Measurements from ENCODE around the gene ZXDC.

DNA sequence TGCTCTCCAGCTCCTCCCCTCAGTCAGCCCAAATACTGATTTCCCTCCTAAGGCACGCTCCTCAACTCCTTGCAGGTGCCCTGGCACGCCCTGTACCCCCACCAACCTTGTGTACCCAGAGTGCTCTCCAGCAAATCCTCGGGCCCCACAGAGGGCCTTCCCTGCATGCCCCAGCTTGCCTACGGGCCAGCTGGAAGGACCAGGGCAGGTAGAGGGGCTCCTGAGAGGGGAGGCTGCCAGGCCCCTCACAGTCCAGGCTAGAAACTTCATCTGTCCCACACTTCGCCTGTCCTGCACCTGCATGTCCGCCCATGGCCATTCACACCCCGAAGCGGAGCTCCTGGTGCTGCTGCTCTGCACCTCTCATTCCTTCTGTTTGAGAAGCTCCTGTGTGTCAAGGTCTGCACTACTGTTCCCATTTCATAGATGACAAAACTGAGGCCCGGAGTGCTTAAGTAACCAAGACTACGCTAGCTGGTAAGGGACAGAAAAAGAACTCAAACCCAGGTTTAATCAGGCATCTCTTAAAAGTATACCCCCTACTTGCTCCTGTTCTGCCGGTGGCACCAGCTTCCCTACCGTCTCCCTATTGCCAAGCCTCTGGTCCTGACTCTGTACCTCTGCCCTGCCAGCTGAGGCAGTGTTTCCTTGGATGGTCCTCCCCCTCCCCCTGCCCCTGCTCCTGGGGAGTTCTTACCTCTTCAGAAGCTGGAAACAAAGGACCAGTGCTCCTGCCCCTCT, 35.6 kb downstream of the ZXDC start:
- TF ChIP-seq, protein P1, sequence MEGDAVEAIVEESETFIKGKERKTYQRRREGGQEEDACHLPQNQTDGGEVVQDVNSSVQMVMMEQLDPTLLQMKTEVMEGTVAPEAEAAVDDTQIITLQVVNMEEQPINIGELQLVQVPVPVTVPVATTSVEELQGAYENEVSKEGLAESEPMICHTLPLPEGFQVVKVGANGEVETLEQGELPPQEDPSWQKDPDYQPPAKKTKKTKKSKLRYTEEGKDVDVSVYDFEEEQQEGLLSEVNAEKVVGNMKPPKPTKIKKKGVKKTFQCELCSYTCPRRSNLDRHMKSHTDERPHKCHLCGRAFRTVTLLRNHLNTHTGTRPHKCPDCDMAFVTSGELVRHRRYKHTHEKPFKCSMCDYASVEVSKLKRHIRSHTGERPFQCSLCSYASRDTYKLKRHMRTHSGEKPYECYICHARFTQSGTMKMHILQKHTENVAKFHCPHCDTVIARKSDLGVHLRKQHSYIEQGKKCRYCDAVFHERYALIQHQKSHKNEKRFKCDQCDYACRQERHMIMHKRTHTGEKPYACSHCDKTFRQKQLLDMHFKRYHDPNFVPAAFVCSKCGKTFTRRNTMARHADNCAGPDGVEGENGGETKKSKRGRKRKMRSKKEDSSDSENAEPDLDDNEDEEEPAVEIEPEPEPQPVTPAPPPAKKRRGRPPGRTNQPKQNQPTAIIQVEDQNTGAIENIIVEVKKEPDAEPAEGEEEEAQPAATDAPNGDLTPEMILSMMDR (conservative IDR thresholded peaks at IDR 0.05) = no peak
- no peak for TF ChIP-seq EZH2 (IDR thresholded peaks at IDR 0.05; ENCODE audit: low read depth)

All from PC-9 (cell line).